ENCODE measurements around the gene PTPRS. TPM values are rescaled to one million over a fixed set of nuclear protein-coding genes. Genes with fewer than 3 reads are reported as not detected.

PTPRS gene
- total RNA-seq, 1 donor from 2014 or later = 125 TPM

GRCh38 chr19:5352229-5352763 lies 11.7 kb upstream of the PTPRS start:
- Histone ChIP-seq H3K27me3 (ENCODE audit: insufficient read depth, low read length) (peaks cover 3% of the 10 kb centered on the region), H3K9me3 (ENCODE audit: insufficient read depth, low read depth, low read length) (no peaks in the 10 kb centered on the region), H3K36me3 (ENCODE audit: insufficient read depth, low read length) (no peaks in the 10 kb centered on the region), H3K4me1 (ENCODE audit: insufficient read depth, low read length) (no peaks in the 10 kb centered on the region), H4K20me1 (ENCODE audit: insufficient read depth, low read length) (no peaks in the 10 kb centered on the region), H2AFZ (ENCODE audit: low read depth, low read length) (no peak overlapping the region), H3K9ac (ENCODE audit: low read length) (peak overlapping the region; percentile 68), H3K4me3 (ENCODE audit: insufficient read depth, low read depth, low read length) (no peak overlapping the region), H3K79me2 (ENCODE audit: insufficient read depth, low read length) (no peaks in the 10 kb centered on the region), H3K27ac (ENCODE audit: low read depth, low read length) (peak overlapping the region; percentile 57), H3K4me2 (ENCODE audit: low read length) (no peak overlapping the region)
- DNase-seq (ENCODE audit: low read depth) (peak; percentile 39), FAIRE-seq (no peak)
- TF ChIP-seq EZH2 (IDR thresholded peaks at IDR 0.05; ENCODE audit: insufficient read depth, low read length) (no peak), CTCF (IDR thresholded peaks at IDR 0.05; ENCODE audit: insufficient read depth, low read depth, low read length) (no peak)
- H3K27ac Mint-ChIP-seq (ENCODE audit: unreplicated experiment) = peak overlapping the region; percentile 77
- H3K9me3 Mint-ChIP-seq (ENCODE audit: unreplicated experiment) = peaks cover 6% of the 10 kb centered on the region
- peaks cover 55% of the 10 kb centered on the region for H3K27me3 Mint-ChIP-seq (ENCODE audit: low read depth, unreplicated experiment)
- no peaks in the 10 kb centered on the region for H3K36me3 Mint-ChIP-seq (ENCODE audit: low read depth, unreplicated experiment)
- H3K4me3 Mint-ChIP-seq (ENCODE audit: unreplicated experiment) = no peak overlapping the region
- H3K4me1 Mint-ChIP-seq (ENCODE audit: low read depth, unreplicated experiment) = no peaks in the 10 kb centered on the region

GRCh38 chr19:5351731-5352228 lies 11.2 kb upstream of the PTPRS start:
- TF ChIP-seq CTCF (IDR thresholded peaks at IDR 0.05; ENCODE audit: insufficient read depth, low read depth, low read length) = no peak
- Histone ChIP-seq H3K9ac (ENCODE audit: low read length) (peak overlapping the region; percentile 68), H3K4me2 (ENCODE audit: low read length) (no peak overlapping the region), H3K27me3 (ENCODE audit: insufficient read depth, low read length) (peaks cover 3% of the 10 kb centered on the region), H2AFZ (ENCODE audit: low read depth, low read length) (no peak overlapping the region), H3K4me3 (ENCODE audit: insufficient read depth, low read depth, low read length) (no peak overlapping the region), H3K36me3 (ENCODE audit: insufficient read depth, low read length) (no peaks in the 10 kb centered on the region), H3K9me3 (ENCODE audit: insufficient read depth, low read depth, low read length) (no peaks in the 10 kb centered on the region), H3K4me1 (ENCODE audit: insufficient read depth, low read length) (no peaks in the 10 kb centered on the region), H4K20me1 (ENCODE audit: insufficient read depth, low read length) (no peaks in the 10 kb centered on the region), H3K79me2 (ENCODE audit: insufficient read depth, low read length) (no peaks in the 10 kb centered on the region), H3K27ac (ENCODE audit: low read depth, low read length) (no peak overlapping the region)
- H3K27me3 Mint-ChIP-seq (ENCODE audit: low read depth, unreplicated experiment) = peaks cover 49% of the 10 kb centered on the region
- FAIRE-seq = no peak
- no peaks in the 10 kb centered on the region for H3K36me3 Mint-ChIP-seq (ENCODE audit: low read depth, unreplicated experiment)
- H3K4me1 Mint-ChIP-seq (ENCODE audit: low read depth, unreplicated experiment) = no peaks in the 10 kb centered on the region
- no peak overlapping the region for H3K27ac Mint-ChIP-seq (ENCODE audit: unreplicated experiment)
- no peak overlapping the region for H3K4me3 Mint-ChIP-seq (ENCODE audit: unreplicated experiment)
- H3K9me3 Mint-ChIP-seq (ENCODE audit: unreplicated experiment) = peaks cover 7% of the 10 kb centered on the region
- no peak for DNase-seq (ENCODE audit: low read depth)

GRCh38 chr19:5349041-5349440 lies 8.4 kb upstream of the PTPRS start:
- no peak overlapping the region for H3K4me3 Mint-ChIP-seq (ENCODE audit: unreplicated experiment)
- H3K27me3 Mint-ChIP-seq (ENCODE audit: low read depth, unreplicated experiment) = peaks cover 26% of the 10 kb centered on the region
- no peak overlapping the region for H3K27ac Mint-ChIP-seq (ENCODE audit: unreplicated experiment)
- H3K36me3 Mint-ChIP-seq (ENCODE audit: low read depth, unreplicated experiment) = no peaks in the 10 kb centered on the region
- no peak overlapping the region for H3K27ac ChIP-seq (ENCODE audit: low read depth, low read length)
- no peak for DNase-seq (ENCODE audit: low read depth)
- H3K4me1 Mint-ChIP-seq (ENCODE audit: low read depth, unreplicated experiment) = peaks cover 10% of the 10 kb centered on the region
- peaks cover 12% of the 10 kb centered on the region for H3K4me1 ChIP-seq (ENCODE audit: insufficient read depth, low read length)
- H3K9ac ChIP-seq (ENCODE audit: low read length) = no peak overlapping the region
- H2AFZ ChIP-seq (ENCODE audit: low read depth, low read length) = no peak overlapping the region
- peaks cover 9% of the 10 kb centered on the region for H3K9me3 Mint-ChIP-seq (ENCODE audit: unreplicated experiment)
- FAIRE-seq = no peak
- TF ChIP-seq CTCF (IDR thresholded peaks at IDR 0.05; ENCODE audit: insufficient read depth, low read depth, low read length) (no peak), EZH2 (IDR thresholded peaks at IDR 0.05; ENCODE audit: insufficient read depth, low read length) (no peak)
- no peaks in the 10 kb centered on the region for H3K36me3 ChIP-seq (ENCODE audit: insufficient read depth, low read length)
- H3K79me2 ChIP-seq (ENCODE audit: insufficient read depth, low read length) = no peaks in the 10 kb centered on the region
- H3K4me2 ChIP-seq (ENCODE audit: low read length) = no peak overlapping the region
- no peaks in the 10 kb centered on the region for H3K27me3 ChIP-seq (ENCODE audit: insufficient read depth, low read length)
- H3K4me3 ChIP-seq (ENCODE audit: insufficient read depth, low read depth, low read length) = no peak overlapping the region
- no peaks in the 10 kb centered on the region for H3K9me3 ChIP-seq (ENCODE audit: insufficient read depth, low read depth, low read length)
- no peaks in the 10 kb centered on the region for H4K20me1 ChIP-seq (ENCODE audit: insufficient read depth, low read length)
